Measurements from ENCODE around the gene UBN2. TPM values are rescaled to one million over a fixed set of nuclear protein-coding genes. Genes with fewer than 3 reads are reported as not detected.
A peak's percentile ranks its signal among the peaks of the same experiment; 100 is the strongest.
"Not testable (repeated sequence)": the region's sequence is repeated elsewhere in the genome, so short reads cannot be mapped to it uniquely, and the experiment has no call there.

UBN2 gene
- 3.8 and 3.9 TPM in 2 replicates for total RNA-seq (2014; rRNA removed; shearing (Covaris generic))

DNA sequence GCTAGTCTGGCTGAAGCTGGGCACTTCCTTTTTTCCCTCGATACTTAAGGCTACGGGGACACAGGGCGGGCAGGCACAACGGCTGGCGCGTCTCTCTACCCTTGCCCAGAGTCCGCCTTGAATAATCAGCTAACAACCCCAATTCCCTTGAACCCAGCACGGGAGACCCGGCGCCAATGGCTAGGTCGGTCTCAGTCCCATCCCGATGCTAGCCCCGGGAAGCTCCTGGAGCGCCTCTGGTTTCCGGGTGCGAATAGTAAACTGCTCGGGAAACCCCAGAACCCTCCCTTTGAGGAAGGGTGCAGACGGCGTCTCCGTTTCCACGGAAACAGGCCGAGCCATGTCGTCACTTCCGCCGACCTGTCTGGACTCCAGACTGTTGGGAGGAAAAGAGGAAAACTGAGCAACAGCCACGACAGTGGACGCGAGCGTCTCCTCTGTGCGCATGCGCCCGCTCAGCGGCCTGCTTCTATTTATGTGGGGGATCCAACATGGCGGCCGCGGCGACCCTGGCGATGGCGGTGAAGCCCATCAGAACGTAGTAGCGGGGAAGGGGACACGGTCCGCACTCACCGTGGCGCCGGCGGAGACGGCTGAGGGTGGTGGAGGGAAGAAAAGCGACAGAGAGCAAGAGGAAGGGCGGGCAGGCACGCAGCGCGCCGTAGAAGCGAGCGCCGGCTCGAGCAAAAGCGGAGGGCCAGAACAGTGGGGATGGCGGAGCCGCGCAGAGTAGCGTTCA is at the start of gene UBN2:
Gene UBN2 (plus strand): TSS at position 464 of the 739 bp plus-strand sequence. CDS start 248 bp downstream, at position 712.
- peak; percentile 96 for DNase-seq (ENCODE audit: low read depth in 1 of 2, low spot score in 2 of 2)
- Histone ChIP-seq H3K27me3 (replicated peaks) (no peaks in the 10 kb centered on the region; the same call in 1 of the 2 replicates), H3K4me1 (replicated peaks) (peaks cover 7% of the 10 kb centered on the region), H3K9me3 (replicated peaks) (no peaks in the 10 kb centered on the region), H3K36me3 (peaks cover 4% of the 10 kb centered on the region), H3K4me3 (peak within 1 kb of the TSS; percentile 95), H3K27ac (peak within 1 kb of the TSS; percentile 45)

DNA sequence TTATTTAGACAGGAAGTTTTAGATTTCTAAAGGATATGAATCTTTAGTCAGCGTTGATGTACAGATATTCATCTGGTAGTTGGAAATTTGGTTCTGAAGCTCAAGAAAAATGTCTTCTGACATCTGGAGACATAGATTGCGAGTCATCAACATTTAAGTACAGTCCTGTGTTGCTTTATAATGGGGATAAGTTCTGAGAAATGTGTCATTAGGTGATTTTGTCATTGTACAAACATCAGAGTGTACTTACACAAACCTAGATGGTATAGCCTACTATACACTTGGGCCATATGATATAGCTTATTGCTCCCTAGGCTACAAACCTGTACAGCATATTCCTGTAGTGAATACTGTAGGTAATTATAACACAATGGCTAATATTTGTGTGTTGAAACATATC is 49.6 kb upstream of the UBN2 start:
- no peaks in the 10 kb centered on the region for H3K9me3 ChIP-seq (replicated peaks)
- no peaks in the 10 kb centered on the region for H3K27me3 ChIP-seq (replicated peaks)
- H3K4me1 ChIP-seq (replicated peaks), result peaks cover 4% of the 10 kb centered on the region; the same call in 1 of the 2 replicates
- H3K27ac ChIP-seq, result no peak overlapping the region
- no peak overlapping the region for H3K4me3 ChIP-seq
- no peak for DNase-seq (ENCODE audit: low read depth in 1 of 2, low spot score in 2 of 2)
- no peaks in the 10 kb centered on the region; the same call in 1 of the 2 replicates for H3K36me3 ChIP-seq

DNA sequence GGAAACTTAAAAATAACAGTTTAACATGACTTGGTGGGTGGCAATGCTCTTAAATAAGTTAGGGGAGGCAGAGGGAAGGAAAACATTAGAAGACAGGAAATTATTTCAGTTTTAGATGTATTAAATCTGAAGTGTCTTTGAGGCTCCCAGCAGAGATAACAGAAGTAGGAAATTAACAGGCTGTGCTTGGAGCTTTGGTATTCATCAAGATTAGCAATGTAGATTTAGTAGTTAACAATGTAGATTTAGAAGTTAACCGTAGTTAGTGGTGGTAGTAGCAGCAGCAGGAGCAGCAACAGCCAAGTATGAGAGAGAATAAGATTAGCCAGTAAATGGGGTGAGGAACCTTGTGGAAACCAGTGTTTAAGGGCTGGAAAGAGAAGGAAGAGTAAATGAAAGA is 48.7 kb upstream of the UBN2 start:
- peaks cover 4% of the 10 kb centered on the region; the same call in 1 of the 2 replicates for H3K4me1 ChIP-seq (replicated peaks)
- H3K27me3 ChIP-seq (replicated peaks), result no peaks in the 10 kb centered on the region
- H3K4me3 ChIP-seq, result no peak overlapping the region
- no peaks in the 10 kb centered on the region for H3K9me3 ChIP-seq (replicated peaks)
- DNase-seq (ENCODE audit: low read depth in 1 of 2, low spot score in 2 of 2), result no peak
- no peaks in the 10 kb centered on the region; the same call in 1 of the 2 replicates for H3K36me3 ChIP-seq
- no peak overlapping the region for H3K27ac ChIP-seq

DNA sequence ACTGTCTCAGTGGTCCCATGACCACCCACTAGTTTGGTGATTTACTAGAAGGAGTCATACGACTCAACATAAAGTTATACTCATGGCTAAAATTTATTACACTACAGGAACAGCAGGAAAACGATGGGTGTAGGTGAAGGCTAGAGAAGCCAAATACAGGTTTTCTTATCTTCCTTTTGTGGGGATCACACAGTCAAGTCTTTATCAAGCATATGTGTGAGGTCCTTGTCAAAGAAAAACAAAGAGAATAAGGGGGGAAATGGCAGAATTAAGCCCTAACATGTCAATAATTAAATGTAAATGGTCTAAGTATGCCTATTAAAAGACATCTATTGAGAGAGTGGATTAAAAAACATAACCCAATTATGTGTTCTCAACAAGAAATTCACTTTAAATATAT is 47.8 kb upstream of the UBN2 start:
- no peak for DNase-seq (ENCODE audit: low read depth in 1 of 2, low spot score in 2 of 2)
- no peak overlapping the region for H3K27ac ChIP-seq
- no peaks in the 10 kb centered on the region; the same call in 1 of the 2 replicates for H3K36me3 ChIP-seq
- no peaks in the 10 kb centered on the region for H3K27me3 ChIP-seq (replicated peaks)
- H3K9me3 ChIP-seq (replicated peaks), result no peaks in the 10 kb centered on the region
- no peak overlapping the region for H3K4me3 ChIP-seq
- H3K4me1 ChIP-seq (replicated peaks), result peaks cover 4% of the 10 kb centered on the region; the same call in 1 of the 2 replicates

DNA sequence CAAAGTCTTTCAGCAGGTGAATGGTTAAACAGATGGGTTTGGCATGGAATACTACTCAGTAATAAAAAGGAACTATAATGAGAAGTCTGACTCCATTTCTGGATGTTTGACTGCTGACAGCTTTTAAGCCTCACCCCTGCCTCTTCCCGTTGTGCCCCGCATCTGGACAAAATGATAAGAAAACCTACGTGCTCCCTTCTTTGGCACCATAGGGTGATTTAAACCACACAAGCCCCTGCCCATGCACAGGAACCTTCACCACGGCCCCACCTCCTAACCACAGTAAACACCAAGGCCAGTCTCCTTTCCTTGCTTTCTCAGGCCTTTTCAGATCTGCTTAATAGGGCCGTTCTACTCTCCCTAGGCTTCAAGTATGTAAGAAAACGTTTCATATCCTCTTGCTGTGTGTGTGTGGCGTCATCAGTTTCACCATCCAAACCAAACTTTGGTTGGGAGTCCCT is 47.1 kb upstream of the UBN2 start:
- H3K27me3 ChIP-seq (replicated peaks), result no peaks in the 10 kb centered on the region
- H3K4me1 ChIP-seq (replicated peaks), result peaks cover 4% of the 10 kb centered on the region; the same call in 1 of the 2 replicates
- H3K36me3 ChIP-seq, result no peaks in the 10 kb centered on the region; the same call in 1 of the 2 replicates
- no peak overlapping the region for H3K27ac ChIP-seq
- H3K4me3 ChIP-seq, result no peak overlapping the region
- no peaks in the 10 kb centered on the region for H3K9me3 ChIP-seq (replicated peaks)
- no peak for DNase-seq (ENCODE audit: low read depth in 1 of 2, low spot score in 2 of 2)

DNA sequence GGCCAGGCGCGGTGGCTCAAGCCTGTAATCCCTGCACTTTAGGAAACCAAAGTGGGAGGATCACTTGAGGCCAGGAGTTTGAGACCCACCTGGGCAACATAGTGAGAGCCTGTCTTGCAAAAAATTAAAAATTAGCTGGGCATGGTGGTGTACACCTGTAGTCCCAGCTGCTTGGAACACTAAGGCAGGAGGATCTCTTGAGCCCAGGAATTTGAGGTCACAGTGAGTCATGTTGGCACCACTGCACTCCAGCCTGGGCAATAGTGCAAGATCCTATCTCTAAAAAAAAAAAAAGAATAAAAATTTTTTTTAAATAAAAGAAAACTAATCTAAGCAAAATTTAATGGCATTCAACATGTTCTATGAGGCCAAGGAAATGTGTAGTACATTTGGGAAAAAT is 44.9 kb upstream of the UBN2 start:
- no peaks in the 10 kb centered on the region; the same call in 1 of the 2 replicates for H3K36me3 ChIP-seq
- H3K9me3 ChIP-seq (replicated peaks), result no peaks in the 10 kb centered on the region
- H3K4me3 ChIP-seq, result no peak overlapping the region
- no peaks in the 10 kb centered on the region for H3K4me1 ChIP-seq (replicated peaks)
- no peaks in the 10 kb centered on the region for H3K27me3 ChIP-seq (replicated peaks)
- DNase-seq (ENCODE audit: low read depth in 1 of 2, low spot score in 2 of 2), result no peak
- H3K27ac ChIP-seq, result no peak overlapping the region

DNA sequence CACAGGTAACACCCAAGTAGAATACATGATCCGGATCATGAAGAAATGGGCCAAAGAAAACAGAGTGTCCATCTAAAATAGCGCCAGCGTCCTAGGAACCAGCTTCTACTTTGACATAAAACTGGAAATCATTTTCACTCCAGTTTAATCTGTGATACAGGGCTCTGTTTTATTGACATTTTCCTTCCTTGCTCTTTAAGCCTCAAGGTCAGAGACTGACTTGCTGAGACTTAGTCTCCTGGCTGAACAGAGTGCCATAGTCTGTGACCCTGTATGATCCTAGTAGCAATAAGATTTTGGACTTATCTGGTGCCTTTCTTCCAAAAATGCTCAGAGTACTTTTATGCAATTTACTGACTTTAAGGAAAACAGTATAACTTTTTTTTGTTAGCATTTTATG is 41.7 kb upstream of the UBN2 start:
- no peak overlapping the region for H3K27ac ChIP-seq
- no peak overlapping the region for H3K4me3 ChIP-seq
- no peaks in the 10 kb centered on the region for H3K27me3 ChIP-seq (replicated peaks)
- H3K4me1 ChIP-seq (replicated peaks), result no peaks in the 10 kb centered on the region
- no peaks in the 10 kb centered on the region; the same call in 1 of the 2 replicates for H3K36me3 ChIP-seq
- no peak for DNase-seq (ENCODE audit: low read depth in 1 of 2, low spot score in 2 of 2)
- no peaks in the 10 kb centered on the region for H3K9me3 ChIP-seq (replicated peaks)

DNA sequence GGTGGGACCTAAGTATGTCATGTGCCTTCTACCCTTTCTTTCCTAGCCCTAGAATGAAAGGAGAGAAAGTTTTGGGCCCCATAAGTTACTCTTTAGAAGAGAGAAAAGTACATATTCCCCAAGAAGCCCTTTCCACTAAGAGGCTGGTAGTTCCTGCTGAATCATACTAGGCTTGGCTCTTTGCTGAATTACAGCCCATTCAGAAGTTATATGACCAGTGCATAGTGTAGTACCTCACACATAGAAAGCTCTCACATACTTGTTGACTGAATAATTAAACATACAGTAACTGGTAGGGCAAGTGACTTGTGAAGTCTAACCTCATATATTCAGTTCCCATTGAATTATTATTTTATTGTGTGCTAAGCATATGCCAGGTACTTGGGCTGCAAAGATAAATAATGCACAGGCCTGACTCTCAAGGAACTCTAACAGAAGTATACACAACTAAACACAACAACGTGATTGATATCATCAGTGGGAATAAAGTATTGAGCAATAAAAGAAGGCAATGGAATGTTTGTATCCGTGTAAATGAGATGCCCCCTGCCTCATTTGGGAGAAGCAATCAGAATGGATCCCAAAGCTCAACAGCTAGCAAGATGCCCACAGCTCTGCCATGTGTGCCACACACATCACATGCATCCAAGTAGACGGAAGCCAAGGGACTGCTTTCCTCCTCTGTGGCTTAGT is 38.9 kb upstream of the UBN2 start:
- DNase-seq (ENCODE audit: low read depth in 1 of 2, low spot score in 2 of 2), result no peak
- H3K4me3 ChIP-seq, result no peak overlapping the region
- no peaks in the 10 kb centered on the region for H3K9me3 ChIP-seq (replicated peaks)
- H3K4me1 ChIP-seq (replicated peaks), result no peaks in the 10 kb centered on the region
- no peaks in the 10 kb centered on the region for H3K36me3 ChIP-seq
- H3K27me3 ChIP-seq (replicated peaks), result no peaks in the 10 kb centered on the region
- H3K27ac ChIP-seq, result no peak overlapping the region

DNA sequence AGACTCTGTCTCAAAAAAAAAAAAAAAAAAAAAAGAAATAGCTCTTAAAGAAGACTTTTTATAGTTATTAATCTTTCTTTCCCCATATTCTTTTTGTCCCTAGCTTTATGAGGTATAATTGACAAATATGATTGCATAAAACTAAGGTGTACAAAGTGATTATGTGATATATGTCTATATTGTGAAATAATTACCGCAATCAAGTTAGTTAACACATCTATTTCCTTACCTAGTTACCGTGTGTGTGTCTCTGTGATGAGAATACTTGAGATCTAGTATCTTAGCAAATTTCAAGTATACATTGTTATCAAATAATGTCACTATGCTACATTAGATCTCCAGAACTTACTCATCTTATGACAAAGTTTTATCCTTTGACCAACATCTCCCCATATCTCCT is 30.7 kb upstream of the UBN2 start:
- Histone ChIP-seq H3K4me3 (no peak overlapping the region), H3K9me3 (replicated peaks) (no peaks in the 10 kb centered on the region), H3K36me3 (no peaks in the 10 kb centered on the region), H3K27ac (no peak overlapping the region), H3K4me1 (replicated peaks) (no peaks in the 10 kb centered on the region), H3K27me3 (replicated peaks) (no peaks in the 10 kb centered on the region)
- DNase-seq (ENCODE audit: low read depth in 1 of 2, low spot score in 2 of 2), result no peak

DNA sequence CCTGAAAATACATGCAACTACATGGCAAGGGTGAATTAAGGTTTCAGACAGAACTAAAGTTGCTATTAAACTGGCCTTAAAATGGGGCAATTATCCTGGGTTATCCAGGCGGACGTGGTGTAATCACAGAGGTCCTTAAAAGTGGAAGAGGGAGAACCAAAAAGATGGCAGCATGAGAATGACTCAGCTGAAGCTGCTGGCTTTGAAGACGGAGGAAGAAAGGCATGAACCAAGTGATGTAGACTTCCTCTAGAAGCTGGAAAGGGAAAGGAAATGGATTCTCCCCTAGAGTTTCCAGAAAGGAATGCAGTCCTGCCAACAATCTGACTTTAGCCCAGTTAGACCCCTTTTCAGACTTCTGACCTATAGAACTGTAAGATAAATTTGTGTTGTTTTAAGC is 27.0 kb upstream of the UBN2 start:
- Histone ChIP-seq H3K4me1 (replicated peaks) (no peaks in the 10 kb centered on the region), H3K27me3 (replicated peaks) (no peaks in the 10 kb centered on the region), H3K9me3 (replicated peaks) (no peaks in the 10 kb centered on the region), H3K27ac (no peak overlapping the region), H3K36me3 (no peaks in the 10 kb centered on the region), H3K4me3 (no peak overlapping the region)
- no peak for DNase-seq (ENCODE audit: low read depth in 1 of 2, low spot score in 2 of 2)

DNA sequence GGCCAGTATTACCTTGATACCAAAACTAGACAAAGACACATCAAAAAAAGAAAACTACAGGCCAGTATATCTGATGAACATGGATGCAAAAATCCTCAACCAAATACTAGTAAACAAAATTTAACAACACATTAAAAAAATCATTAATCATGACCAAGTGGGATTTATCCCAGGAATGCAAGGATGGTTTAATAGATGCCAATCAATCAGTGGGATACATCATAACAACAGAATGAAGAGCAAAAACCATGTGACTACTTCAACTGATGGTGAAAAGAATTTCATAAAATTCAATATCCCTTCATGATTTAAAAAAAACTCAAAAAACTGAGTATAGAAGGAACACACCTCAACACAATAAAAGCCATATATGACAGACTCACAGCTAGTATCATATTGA is 25.2 kb upstream of the UBN2 start:
- no peaks in the 10 kb centered on the region for H3K9me3 ChIP-seq (replicated peaks)
- no peaks in the 10 kb centered on the region for H3K4me1 ChIP-seq (replicated peaks)
- no peak for DNase-seq (ENCODE audit: low read depth in 1 of 2, low spot score in 2 of 2)
- no peaks in the 10 kb centered on the region for H3K27me3 ChIP-seq (replicated peaks)
- H3K27ac ChIP-seq, result no peak overlapping the region
- no peaks in the 10 kb centered on the region for H3K36me3 ChIP-seq
- H3K4me3 ChIP-seq, result no peak overlapping the region

DNA sequence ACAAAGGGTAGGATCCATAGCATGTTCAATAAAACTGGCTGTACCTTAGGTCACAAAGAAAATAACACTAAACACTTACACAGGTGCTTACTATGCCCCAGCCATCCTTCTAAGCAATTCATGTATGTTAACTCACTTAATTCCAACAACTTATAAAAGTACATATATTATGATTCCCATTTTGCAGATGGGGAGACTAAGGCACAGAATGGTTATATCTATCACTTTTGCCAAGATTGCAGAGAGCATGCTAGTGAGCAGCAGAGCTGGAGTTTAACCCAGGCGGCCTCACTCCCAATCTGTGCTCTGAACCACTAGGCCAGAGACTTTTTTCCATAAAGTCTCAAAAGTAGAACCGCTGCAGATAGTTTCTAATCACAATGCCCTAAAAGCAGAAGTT is 18.9 kb upstream of the UBN2 start:
- Histone ChIP-seq H3K27ac (no peak overlapping the region), H3K9me3 (replicated peaks) (no peaks in the 10 kb centered on the region), H3K36me3 (no peaks in the 10 kb centered on the region), H3K27me3 (replicated peaks) (no peaks in the 10 kb centered on the region), H3K4me1 (replicated peaks) (no peaks in the 10 kb centered on the region), H3K4me3 (no peak overlapping the region)
- DNase-seq (ENCODE audit: low read depth in 1 of 2, low spot score in 2 of 2), result no peak

DNA sequence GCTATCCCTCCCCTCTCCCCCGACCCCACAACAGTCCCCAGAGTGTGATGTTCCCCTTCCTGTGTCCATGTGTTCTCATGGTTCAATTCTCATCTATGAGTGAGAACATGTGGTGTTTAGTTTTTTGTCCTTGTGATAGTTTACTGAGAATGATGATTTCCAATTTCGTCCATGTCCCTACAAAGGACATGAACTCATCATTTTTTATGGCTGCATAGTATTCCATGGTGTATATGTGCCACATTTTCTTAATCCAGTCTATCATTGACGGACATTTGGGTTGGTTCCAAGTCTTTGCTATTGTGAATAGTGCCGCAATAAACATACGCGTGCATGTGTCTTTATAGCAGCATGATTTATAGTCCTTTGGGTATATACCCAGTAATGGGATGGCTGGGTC is 17.5 kb upstream of the UBN2 start:
- H3K4me3 ChIP-seq; H3K27ac ChIP-seq; H3K36me3 ChIP-seq; H3K9me3 ChIP-seq (replicated peaks); H3K4me1 ChIP-seq (replicated peaks); H3K27me3 ChIP-seq (replicated peaks); DNase-seq (ENCODE audit: low read depth in 1 of 2, low spot score in 2 of 2): not testable (repeated sequence)

DNA sequence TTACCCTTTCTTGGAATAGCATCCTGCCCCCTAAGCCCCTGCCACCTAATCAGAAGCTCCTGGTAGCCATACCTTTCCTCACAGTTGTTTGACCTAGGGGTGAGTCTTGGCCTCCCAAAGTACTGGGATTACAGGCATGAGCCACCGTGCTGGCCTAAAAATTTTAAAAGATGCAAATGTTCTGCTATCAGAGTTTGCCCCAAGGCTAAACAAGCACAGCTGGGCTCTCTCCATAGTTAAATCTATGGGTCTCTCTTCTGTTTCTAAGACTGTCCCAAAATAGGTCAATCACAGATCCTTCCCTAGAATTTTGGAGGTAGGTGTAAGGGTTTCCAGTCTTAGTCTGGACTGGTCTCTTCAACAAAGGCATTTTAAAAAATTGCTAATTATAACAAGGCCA is 12.9 kb upstream of the UBN2 start:
- Histone ChIP-seq H3K27ac (no peak overlapping the region), H3K36me3 (no peaks in the 10 kb centered on the region), H3K4me1 (replicated peaks) (no peaks in the 10 kb centered on the region), H3K9me3 (replicated peaks) (no peaks in the 10 kb centered on the region), H3K4me3 (no peak overlapping the region), H3K27me3 (replicated peaks) (no peaks in the 10 kb centered on the region)
- no peak for DNase-seq (ENCODE audit: low read depth in 1 of 2, low spot score in 2 of 2)
